NK-92 (cell line): ENCODE data around the gene LIF.

ENCODE experiments used
- DNase-seq: peaks from one replicate; lab custom pipeline; 2025; ENCODE audit not compliant: unreplicated experiment; lab: John Stamatoyannopoulos, UW

LIF gene

DNA sequence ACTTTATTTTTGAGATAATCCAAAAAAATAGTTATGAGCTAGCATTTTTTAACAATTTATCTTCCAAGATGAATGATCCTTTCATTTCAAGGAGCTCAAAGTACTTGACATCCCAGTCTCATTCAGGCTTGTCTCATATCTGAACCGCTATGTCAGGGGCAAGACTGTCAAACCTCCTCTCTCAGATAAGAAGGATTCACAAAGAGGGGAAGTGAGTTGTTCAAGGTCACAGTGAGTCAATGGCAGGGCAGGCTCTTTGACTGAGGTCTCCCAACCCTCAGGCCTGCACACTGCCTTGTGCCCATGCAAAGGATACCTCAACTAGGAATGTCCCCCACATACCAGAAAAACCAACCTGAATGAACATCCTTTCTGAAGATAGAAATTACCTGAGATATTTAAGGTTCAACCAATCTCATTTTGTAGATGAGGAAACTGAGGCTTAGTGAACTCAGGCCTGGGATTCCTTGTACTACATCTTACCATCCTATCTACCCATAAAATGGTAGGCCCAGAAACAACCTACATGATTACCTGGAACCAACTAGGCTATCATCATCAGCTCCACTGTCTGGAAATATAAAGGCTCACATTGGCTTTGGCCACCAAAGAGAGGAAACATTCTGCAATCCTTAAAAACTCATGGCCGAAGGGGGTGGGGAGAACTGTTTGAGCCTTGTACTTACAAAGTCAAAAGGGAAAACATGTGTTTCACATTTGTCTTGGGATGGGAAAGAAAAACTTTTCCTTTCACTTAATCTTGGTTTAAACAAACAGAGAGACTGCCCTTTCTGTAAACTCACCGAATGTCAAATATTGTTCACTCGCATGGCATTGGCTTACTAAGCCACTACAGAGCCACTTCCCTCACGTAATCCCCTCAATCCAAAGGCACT, 51.1 kb downstream of the LIF start:
- no peak for DNase-seq

DNA sequence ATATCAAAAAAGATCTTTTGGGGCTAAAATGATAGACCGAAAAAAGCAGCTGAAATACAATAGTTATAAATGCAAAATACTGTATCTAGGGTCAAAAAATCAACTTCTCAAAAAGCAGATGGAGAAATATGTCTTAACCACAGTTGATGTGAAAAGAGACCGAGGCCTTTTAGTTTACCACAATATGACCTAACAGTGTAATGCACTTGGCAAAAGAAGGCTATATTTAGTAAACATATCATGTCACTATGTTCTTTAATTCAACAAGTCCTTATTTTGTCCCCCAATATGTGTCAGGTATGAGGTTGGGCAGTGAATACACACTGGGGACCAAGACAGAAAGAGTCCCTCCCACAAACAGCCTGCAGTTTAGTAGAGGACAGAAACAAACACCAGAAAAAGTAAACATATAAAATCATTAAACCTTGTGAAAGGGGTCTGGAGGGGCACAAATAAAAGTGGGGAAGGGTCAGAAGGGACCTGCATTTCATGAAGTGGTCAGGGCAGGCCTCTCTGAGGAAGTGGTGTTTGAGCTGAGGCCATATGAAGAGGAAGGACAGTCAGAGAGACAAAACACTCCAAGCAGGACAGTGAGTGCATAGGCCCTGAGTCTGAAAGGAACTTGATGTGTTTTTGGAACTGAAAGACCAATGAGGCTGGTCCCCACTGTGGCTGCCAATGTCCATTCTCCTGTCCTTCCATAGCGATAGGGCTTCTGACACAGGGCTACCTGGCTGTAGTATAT, 53.4 kb downstream of the LIF start:
- DNase-seq: no peak

DNA sequence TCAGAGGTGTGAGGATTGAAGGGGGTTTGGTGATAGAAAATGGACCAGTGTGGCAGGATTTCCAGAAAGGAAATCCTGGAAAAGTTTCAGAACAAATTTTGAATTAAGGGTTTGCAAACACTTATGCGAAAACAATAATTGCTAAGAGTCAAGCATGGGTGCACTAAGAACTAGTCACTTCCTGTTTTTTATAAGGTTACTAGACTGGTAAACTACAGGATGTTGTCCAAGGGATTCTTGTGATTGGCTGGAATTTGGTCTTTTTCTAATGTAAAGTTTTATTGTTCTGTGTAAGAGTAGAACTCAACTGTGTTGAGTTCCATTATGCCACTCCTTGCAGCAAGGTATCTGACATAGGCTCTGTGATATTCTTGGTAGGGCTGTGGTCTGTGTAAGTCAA, 54.1 kb downstream of the LIF start:
- no peak for DNase-seq

DNA sequence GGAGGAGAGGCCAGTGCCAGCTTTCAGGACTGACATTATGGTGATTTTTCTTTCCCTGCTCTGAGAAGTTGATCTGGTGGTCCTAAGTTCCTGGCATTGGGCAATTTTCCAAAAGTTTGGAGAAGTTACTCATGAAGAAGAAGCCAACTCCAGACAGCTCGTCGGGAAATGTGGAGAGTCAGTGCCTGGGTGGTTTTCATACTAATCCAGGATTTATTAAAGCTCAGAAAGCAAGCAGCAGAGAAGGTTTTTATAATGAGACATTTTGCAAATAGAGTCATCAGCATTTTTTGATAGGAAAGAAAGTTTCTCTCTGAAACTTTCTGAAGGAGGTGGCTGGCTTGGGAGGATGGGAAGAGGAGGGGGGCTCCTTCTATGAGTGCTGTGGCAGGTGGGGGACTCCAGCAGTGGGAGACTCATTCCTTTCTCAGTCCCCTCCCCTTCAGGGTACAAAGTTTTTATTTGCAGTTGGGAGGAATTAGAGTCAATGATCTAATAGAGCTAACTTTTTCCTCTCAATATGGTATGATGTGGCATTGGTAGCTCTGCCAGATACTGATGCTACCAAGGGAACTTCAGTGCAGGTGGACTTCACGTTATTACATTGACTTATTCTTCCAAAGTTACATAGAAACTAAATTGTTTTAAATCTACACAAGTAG, 55.4 kb downstream of the LIF start:
- DNase-seq: no peak

DNA sequence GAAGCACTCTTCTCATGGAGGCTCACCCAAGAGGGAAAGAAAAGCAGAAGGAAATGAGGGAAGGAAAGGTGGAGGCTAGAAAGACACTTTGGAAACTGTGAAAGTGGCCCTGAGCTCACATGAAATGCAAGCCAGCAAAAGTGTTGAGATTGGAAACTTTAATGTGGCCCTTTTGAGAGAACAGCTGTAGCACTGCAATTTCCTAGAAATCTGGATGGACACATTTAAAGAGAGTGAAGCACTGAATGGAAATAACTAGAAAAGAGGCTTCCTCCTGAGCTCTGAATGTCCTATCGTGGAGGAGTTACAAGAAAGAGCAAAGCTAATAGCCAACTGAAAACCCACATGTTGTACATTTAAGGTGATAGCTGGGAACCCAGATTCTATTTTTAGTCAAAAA, 56.0 kb downstream of the LIF start:
- no peak for DNase-seq
